OCI-LY1 (cell line): ENCODE data around the gene APPBP2.

ENCODE experiments used
- CTCF ChIP-seq: fragments of 200-600 bp; sonication (generic), shearing (Covaris generic); IDR thresholded peaks from 2 replicates; pipeline ENCODE4 v1.5.1; 2017; ENCODE audit warnings: mild to moderate bottlenecking, antibody characterized with exemption, low read length, moderate library complexity, mixed read lengths
- EZH2 ChIP-seq: fragments of 200-600 bp; sonication (generic), shearing (Covaris generic); IDR thresholded peaks from 2 replicates; pipeline ENCODE4 v1.8.0; 2017; ENCODE audit warnings: borderline replicate concordance, mixed run types, mild to moderate bottlenecking, antibody characterized with exemption, low read length, moderate library complexity, mixed read lengths

GRCh38 chr17:60436676-60437075 is 89.4 kb downstream of the APPBP2 start:
- TF ChIP-seq CTCF (no peak), EZH2 (no peak)
